Ishikawa (cell line): ENCODE data around the gene ZBTB46.

ENCODE experiments used
- CEBPB ChIP-seq: IDR thresholded peaks from 2 replicates; pipeline ENCODE4 v1.6.1; 2012
- CREB1 ChIP-seq: IDR thresholded peaks from 2 replicates; pipeline ENCODE4 v1.6.1; 2012; ENCODE audit warnings: low read depth
- EGR1 ChIP-seq: IDR thresholded peaks from 2 replicates; pipeline ENCODE4 v1.6.1; 2012
- EP300 ChIP-seq: IDR thresholded peaks from 2 replicates; pipeline ENCODE4 v1.6.1; 2012; ENCODE audit warnings: borderline replicate concordance
- FOXM1 ChIP-seq: IDR thresholded peaks from 2 replicates; pipeline ENCODE4 v1.6.1; 2012; ENCODE audit warnings: low read depth, borderline replicate concordance
- NFIC ChIP-seq: IDR thresholded peaks from 2 replicates; pipeline ENCODE4 v1.6.1; 2012
- RAD21 ChIP-seq: IDR thresholded peaks from 2 replicates; pipeline ENCODE4 v1.6.1; 2012; ENCODE audit warnings: low read depth
- TAF1 ChIP-seq: IDR thresholded peaks from 2 replicates; pipeline ENCODE4 v1.6.1; 2012; ENCODE audit warnings: low read depth, mild to moderate bottlenecking
- TCF12 ChIP-seq: IDR thresholded peaks from 2 replicates; pipeline ENCODE4 v1.6.1; 2012; ENCODE audit warnings: low read depth
- TEAD4 ChIP-seq: IDR thresholded peaks from 2 replicates; pipeline ENCODE4 v1.6.1; 2012
- YY1 ChIP-seq: IDR thresholded peaks from 2 replicates; pipeline ENCODE4 v1.6.1; 2012; ENCODE audit warnings: low read depth
- ZBTB7A ChIP-seq: IDR thresholded peaks from 2 replicates; pipeline ENCODE4 v1.6.1; 2012; ENCODE audit warnings: low read depth
- TF ChIP-seq, protein P1 (sequence below): IDR thresholded peaks from 2 replicates; pipeline ENCODE4 v1.6.1; 2012; ENCODE audit warnings: low read depth, mild to moderate bottlenecking
- TF ChIP-seq, protein P2 (sequence below): IDR thresholded peaks from 2 replicates; pipeline ENCODE4 v1.6.1; 2012
- TF ChIP-seq, protein P3 (sequence below): IDR thresholded peaks from 2 replicates; pipeline ENCODE4 v1.6.1; 2012

ZBTB46 gene

GRCh38 chr20:63741354-63741675 lies 89.7 kb downstream of the ZBTB46 start:
- no peak for TF ChIP-seq CEBPB
- TF ChIP-seq, protein P1, sequence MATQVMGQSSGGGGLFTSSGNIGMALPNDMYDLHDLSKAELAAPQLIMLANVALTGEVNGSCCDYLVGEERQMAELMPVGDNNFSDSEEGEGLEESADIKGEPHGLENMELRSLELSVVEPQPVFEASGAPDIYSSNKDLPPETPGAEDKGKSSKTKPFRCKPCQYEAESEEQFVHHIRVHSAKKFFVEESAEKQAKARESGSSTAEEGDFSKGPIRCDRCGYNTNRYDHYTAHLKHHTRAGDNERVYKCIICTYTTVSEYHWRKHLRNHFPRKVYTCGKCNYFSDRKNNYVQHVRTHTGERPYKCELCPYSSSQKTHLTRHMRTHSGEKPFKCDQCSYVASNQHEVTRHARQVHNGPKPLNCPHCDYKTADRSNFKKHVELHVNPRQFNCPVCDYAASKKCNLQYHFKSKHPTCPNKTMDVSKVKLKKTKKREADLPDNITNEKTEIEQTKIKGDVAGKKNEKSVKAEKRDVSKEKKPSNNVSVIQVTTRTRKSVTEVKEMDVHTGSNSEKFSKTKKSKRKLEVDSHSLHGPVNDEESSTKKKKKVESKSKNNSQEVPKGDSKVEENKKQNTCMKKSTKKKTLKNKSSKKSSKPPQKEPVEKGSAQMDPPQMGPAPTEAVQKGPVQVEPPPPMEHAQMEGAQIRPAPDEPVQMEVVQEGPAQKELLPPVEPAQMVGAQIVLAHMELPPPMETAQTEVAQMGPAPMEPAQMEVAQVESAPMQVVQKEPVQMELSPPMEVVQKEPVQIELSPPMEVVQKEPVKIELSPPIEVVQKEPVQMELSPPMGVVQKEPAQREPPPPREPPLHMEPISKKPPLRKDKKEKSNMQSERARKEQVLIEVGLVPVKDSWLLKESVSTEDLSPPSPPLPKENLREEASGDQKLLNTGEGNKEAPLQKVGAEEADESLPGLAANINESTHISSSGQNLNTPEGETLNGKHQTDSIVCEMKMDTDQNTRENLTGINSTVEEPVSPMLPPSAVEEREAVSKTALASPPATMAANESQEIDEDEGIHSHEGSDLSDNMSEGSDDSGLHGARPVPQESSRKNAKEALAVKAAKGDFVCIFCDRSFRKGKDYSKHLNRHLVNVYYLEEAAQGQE, result no peak
- TF ChIP-seq, protein P2, sequence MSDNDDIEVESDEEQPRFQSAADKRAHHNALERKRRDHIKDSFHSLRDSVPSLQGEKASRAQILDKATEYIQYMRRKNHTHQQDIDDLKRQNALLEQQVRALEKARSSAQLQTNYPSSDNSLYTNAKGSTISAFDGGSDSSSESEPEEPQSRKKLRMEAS, result no peak
- TF ChIP-seq EP300, result no peak
- no peak for TF ChIP-seq FOXM1
- TF ChIP-seq YY1, result no peak
- TF ChIP-seq NFIC, result no peak
- no peak for TF ChIP-seq EGR1
- no peak for TF ChIP-seq TEAD4
- TF ChIP-seq ZBTB7A, result no peak
- no peak for TF ChIP-seq RAD21
- TF ChIP-seq TAF1, result no peak
- TF ChIP-seq, protein P3, sequence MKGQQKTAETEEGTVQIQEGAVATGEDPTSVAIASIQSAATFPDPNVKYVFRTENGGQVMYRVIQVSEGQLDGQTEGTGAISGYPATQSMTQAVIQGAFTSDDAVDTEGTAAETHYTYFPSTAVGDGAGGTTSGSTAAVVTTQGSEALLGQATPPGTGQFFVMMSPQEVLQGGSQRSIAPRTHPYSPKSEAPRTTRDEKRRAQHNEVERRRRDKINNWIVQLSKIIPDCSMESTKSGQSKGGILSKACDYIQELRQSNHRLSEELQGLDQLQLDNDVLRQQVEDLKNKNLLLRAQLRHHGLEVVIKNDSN, result no peak
- TF ChIP-seq CREB1, result no peak
- no peak for TF ChIP-seq TCF12

- TF ChIP-seq FOXM1 (no peak), NFIC (peak; percentile 88), ZBTB7A (no peak; the same call in none of the 2 replicates), TEAD4 (peak; percentile 45), CREB1 (no peak; the same call in 1 of the 2 replicates), RAD21 (peak; percentile 10; the same call in 1 of the 2 replicates), CEBPB (peak; percentile 99), TAF1 (peak; percentile 63; the same call in 1 of the 2 replicates), TCF12 (no peak; the same call in 1 of the 2 replicates), YY1 (peak; percentile 57; the same call in 1 of the 2 replicates)
- TF ChIP-seq, protein P2, result peak; percentile 94
- TF ChIP-seq, protein P3, result peak; percentile 82
These were observed 90.3 kb downstream of the ZBTB46 start for GRCh38 chr20:63740627-63741353.

DNA sequence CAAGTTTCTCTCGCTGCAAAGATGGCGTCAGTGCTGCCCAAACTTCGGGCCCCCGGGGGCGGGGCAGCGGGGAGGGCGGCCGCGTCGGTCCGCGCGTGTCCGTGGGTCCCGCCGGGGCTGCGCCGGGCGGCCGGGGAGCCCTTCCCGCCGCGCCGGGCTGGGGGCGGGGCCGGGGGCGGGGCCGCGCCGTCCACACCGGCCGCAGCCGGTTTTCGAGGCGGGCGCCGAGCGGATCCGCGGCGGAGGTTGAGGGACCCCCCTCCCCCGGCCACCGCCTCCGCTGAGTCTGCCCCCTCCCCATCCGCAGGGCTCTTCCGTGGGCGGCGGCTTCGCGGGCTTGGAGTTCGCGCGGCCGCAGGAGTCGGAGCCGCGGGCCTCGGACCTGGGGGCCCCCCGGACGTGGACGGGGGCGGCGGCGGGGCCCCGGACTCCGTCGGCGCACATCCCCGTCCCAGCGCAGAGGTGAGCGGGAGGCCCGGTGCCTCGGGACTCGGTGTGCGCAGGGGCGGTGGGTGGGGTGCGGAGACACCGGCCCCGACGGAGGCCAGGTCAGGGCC lies 90.9 kb downstream of the ZBTB46 start:
- TF ChIP-seq EGR1 (0 out of 2 replicates have a peak, but pooled peaks have one; percentile 33), YY1 (no peak)

GRCh38 chr20:63739130-63740069 lies 91.7 kb downstream of the ZBTB46 start, which contains the start of gene SLC2A4RG:
SLC2A4RG (plus strand) TSS chr20:63739776; CDS start chr20:63739913, 137 bp downstream.
- TF ChIP-seq, protein P3, result no peak
- TF ChIP-seq RAD21 (no peak), EGR1 (0 out of 2 replicates have a peak, but pooled peaks have one; percentile 9), ZBTB7A (peak; percentile 88), CREB1 (no peak), NFIC (peak; percentile 8; the same call in 1 of the 2 replicates), TCF12 (0 out of 2 replicates have a peak, but pooled peaks have one; percentile 24)
- TF ChIP-seq, protein P1, result no peak
